CD1c-positive myeloid dendritic cell (primary cell): ENCODE data around the gene AQP4.

ENCODE experiments used
- DNase-seq: peaks from one replicate; pipeline ENCODE4 v3.0.0-alpha.2; 2016; ENCODE audit errors: extremely low spot score

The AQP4 gene

DNA sequence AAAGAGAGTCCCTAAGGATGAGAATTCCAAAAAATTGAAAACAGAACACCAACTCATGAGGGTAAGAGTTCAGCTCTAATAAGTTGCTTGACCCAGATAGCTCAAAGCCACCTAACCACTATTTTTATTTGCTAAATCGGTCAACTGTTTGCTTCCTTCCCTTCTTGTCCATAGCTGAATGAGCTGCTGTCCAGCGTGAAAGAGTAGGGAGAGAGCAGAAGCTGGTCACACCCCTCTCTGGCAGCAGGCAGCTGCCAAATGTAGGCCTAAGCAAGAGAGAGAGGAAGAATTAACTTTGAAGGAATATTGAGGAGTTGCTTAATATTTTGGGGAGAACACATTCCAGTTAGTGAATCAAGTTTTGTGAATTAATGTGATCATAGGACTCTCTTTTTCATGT is 25.9 kb downstream of the AQP4 start:
- DNase-seq: no peak

DNA sequence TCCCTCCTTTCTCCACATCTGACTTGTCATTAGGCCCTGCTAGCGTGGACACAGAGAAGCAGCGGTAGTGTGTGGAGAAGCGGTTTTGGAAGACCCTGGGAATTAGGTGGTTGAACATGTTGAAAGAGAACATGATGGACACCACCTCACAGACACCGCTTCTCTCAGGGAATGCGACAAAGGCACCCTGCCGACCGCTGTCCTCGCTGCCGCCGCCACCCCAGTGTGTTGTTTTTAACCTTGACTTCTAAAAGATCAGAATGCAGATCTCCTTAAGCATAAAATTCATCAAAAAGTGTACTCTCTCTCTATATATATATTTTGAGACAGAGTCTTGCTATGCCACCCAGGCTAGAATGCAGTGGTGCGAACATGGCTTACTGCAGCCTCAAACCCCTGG is 33.2 kb downstream of the AQP4 start:
- no peak for DNase-seq

DNA sequence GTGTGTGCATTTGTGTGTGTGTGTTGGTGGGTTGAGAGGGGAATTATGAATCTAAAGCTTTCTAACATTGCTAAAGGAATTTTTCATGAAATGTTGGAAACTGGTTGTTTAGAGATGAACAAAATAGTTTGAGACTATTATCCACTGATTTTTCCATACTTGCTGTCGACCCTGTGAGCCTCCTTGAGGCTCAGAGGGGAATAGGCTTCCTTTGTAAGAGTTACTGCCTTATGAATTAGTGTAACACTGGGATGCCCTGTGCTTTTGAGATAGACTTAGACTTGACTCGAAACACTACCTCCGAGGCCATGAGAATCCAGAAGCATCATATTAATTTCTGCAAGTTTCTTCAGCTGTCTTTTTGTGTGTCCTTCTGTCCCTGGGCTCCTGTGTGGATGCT is 37.9 kb downstream of the AQP4 start:
- no peak for DNase-seq

DNA sequence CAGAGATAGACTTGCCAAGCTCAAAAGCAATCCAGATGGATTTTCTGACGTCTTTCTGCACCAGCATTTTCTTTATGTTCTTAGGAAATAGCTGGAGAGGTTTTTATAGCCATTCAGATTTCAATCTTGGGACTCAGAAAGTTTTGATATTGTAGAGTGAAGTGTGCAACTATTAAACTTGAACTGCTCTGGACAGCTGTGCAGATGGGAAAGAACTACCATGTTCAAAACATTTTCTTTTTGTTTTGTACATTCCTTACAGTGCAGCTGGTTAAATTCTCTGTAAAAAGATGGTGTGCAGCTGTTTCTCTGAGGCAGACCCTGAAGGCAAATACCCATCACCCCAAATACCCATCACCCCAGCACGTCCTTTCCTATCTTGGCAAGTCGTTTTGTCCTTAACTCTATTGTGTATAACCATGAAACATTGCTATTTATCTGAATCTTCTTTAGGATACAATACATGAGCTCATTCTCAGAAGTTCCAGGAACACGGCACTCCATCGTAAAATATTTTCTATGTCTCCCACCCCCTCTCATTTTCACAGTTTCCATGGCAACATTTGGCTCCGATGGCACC is 38.8 kb downstream of the AQP4 start:
- no peak for DNase-seq

DNA sequence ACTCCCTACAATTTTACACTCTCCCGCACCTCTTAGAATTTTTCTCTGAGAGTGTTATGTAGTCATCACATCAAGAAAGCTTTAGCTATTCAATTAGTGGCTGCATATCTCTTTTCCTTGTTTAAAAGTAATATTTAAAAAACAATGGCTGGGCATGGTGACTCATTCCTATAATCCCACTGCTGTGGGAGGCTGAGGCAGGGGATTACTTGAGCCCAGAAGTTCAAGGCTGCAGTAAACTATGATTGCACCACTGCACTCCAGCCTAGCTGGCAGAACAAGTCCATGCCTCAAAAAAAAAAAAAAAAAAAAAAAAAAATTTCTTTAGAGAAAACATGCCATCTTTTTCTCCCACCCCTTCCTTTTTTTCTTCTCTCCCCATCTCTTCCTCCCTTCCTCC is 44.3 kb downstream of the AQP4 start:
- no peak for DNase-seq

DNA sequence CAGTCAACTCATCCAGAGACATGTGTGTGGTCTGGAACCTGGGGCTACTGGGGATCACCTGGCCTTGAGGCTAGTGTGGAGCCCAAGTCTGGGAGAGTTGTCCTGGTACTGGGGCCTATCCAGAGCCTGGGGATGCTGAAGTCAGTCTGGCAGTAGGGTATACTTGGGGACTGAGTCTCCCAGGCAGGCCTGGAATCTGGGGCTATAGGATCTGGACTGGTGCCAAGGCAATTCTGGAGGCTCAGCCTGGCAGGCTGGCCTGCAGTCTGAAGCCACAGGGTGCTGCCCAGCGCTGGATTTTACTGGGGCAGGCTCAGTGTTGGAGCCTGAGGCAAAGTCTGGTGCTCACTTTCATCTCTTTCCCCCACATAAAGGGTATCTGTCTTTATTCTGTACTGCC is 46.5 kb downstream of the AQP4 start:
- DNase-seq: no peak

DNA sequence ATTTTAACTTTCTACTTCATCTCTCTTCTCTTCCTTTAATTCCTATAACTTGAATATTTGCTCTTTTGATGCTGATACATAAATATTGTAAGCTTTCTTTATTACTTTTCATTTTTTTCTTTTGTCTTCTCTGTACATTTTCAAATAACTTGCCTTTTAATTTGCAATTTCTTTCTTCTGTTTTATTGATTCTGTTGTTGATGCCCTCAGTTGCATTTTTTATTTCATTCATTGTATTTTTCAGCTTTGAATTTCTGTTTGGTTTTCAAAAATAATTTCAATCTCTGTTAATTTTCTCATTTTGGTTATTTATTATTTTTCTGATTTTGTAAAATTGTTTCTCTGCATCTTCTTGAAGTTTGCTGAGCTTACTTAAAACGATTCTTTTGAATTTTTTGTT is 47.0 kb downstream of the AQP4 start:
- DNase-seq: no peak

DNA sequence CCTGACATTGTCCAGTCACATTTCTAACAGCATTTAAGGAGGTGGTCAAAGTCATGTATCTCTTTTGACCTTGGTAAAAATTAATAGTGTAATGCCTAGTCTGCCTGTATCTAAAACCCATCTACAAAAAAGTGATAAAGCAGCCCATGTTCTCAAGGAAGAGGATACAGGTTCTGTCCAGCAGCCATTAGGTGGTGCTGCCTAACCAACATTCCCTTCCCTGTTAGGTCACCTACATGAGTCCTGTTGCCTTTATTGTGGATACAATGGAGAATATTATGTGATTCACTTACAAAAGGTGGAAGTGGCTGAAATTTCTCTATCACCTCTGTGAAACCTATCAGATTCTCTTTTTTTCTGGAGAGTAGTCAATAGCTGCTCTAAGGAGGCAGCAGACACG is 52.5 kb downstream of the AQP4 start:
- DNase-seq: no peak

DNA sequence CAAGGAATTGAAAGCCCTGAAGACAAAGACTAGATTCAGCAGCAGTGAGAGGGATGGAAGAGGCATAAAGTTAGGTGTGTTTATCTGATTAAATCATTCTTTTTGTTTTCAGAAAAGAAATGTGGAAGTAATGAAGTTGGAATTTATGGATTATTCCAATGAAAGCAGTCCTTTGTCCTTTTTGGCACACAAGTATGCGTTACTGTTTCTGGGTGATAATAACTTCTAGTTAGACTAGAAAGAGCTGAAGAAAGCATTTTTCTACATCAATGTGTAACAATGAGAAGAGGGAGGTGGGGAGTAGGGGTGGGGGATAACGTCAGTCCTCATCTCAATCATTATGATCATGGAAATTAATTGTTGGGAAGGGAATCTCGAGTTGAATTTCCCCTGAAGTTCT is 53.0 kb downstream of the AQP4 start:
- DNase-seq: no peak

DNA sequence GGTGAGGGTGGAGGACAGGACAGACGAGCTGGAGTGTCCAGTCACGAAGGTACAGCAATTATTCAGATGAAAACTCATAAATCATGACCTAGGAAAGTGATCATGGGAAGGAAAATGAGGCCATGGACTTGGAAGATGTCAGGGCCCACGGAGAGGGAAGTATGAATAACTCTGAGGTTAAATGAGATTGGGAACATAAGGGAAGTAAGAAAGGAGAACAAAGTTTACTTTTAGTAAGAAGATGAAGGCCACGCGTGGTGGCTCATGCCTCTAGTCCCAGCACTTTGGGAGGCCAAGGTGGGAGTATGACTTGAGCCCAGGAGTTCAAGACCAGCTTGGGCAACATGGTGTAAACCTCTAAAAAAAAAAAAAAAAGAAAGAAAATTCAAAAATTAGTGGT is 56.2 kb downstream of the AQP4 start:
- peak; percentile 32 for DNase-seq

DNA sequence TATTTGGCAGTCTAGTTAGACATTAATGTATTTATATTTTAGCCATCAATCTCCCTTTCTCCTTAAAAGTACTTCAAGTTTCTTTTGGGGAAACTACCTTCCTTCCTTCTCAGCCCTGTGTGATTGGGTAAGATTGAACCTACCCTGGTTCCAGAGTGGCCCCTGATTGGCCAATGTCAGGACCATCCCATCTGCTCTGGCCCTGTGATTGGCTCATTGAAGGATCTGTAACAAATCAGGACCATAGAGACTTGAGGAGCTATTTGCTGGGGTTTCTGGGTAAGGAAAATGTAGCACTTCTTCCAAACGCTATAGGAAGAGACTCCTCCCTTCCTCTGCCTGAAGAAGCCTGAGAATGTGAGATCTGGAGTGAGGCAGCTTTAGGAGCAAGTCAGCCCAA is 59.3 kb downstream of the AQP4 start:
- no peak for DNase-seq

DNA sequence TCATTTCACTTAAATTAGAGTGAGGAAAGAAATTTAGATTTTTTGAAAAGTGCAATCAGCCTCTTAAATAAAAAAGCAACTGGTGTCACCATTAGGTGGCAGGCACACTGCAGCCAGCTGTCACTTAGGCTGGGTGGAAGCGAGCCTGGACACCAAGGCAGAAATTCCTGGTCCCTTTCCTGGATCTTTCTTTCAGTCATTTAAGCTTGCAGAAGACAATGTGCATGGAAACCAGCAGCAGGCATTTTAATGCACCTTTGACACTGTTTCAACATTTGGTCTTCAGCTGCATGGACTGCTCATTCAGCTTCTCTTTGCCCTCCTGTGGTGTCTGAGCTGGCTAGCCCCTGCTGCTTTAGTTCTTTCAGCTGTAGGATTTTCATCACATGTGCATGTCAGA is 61.0 kb downstream of the AQP4 start:
- DNase-seq: no peak

DNA sequence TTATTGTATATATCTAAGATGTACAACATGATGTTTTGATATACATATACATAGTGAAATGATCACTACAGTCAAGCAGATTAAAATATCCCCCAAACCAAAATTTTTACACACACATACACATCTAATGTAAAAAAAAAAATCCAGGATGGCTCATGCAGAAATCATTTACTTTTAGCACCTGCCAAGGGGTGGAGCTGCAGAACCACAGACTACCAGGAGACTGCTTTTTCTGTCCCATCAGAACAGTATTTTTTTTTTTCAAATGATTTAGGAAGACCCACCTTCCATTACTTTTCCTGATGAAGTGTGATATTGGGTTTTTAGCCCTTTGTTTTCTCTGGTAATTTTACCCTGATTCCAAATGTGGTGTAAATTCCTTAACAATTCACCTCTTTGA is 61.9 kb downstream of the AQP4 start:
- DNase-seq: no peak

DNA sequence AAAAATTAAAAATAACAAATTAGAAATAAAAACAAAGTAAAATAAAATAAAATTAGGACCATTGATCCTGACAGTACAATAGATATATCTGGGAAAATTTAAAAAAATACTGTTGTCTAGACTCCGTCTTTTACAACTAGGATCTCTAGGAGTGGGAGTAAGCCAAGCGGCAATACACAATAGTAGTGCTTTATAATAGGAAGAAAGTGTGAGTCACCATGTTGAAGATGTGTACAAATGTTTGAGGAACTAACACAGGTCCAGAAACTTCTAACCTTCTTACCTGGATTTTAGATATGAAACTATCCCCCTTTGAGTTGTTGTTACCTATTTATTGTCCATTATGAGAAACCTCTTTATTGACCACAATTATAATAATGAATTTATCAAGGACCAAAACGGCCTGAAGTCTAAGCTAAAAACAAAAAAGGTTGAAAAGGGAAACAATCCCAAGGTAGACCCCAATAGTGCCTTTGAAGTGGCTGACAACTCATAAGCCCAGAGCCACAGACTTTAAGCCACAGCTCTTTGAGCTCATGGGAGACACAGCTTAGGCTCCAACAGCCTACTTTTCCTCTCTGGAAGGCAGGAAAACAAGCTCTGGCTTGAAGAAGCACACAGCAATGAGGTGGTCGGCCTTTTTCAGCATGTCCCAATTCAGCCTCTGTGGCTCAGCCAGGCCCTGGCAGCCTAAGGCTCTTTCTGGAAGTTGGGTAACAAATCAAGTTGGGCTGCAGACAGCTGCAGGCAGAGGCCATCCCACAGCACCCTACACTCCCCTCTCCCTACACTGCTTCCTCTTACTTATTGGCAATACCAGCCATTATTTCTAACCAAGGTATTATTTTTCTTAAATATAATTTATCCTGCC is 62.9 kb downstream of the AQP4 start:
- no peak for DNase-seq
